NT2/D1 (cell line): ENCODE results near the gene PLPPR2.

Source experiments
- YY1 ChIP-seq: IDR thresholded peaks from 2 replicates; pipeline ENCODE4 v1.6.1; 2011; ENCODE audit not compliant: insufficient read length, insufficient read depth
- ZNF274 ChIP-seq: IDR thresholded peaks from 2 replicates; pipeline ENCODE4 v1.6.1; 2011; ENCODE audit warnings: mild to moderate bottlenecking, low read depth, low read length

DNA sequence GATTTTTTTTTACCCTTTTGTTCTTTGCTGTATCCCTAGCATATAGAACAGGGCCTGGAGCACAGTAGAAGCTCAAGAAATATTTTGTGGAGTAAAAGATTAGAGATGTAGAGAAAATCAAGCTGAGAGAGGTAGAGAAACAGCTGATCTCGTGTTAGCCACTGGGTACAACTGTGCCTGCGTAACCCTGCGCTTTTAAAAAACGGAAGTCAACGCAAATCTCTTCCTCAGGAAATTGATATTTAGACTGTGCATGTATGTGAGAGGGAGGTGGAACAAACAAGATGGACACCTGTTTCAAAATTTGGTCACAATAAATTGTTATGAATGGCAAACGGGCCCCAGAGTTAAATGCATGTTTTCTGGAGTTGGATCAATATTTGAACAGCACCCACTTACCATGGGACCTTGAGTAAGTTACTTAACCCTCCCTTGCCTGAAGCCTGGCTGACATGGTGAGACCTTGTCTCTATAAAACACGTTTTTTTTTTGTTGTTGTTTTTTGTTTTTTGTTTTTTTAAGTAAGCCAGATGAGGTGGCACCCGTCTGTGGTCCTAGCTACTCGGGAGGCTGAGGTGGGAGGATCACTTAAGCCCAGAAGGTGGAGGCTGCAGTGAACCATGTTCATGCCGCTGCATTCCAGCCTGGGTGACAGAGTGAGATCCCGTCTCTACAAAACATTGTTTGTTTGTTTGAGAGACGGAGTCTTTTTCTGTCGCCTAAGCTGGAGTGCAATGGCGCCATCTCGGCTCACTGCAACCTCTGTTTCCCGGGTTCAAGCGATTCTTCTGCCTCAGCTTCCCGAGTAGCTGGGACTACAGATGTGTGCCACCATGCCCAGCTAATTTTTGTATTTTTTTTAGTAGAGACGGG is 32.2 kb downstream of the PLPPR2 start:
- TF ChIP-seq ZNF274: no peak
- no peak for TF ChIP-seq YY1
